ENCODE measurements around the gene SCT.
A peak's percentile ranks its signal among the peaks of the same experiment; 100 is the strongest.

SCT gene

GRCh38 chr11:643849-644738 is 17.1 kb upstream of the SCT start:
- no peak for DNase-seq (ENCODE audit: low spot score)

GRCh38 chr11:643366-643765 is 16.4 kb upstream of the SCT start:
- DNase-seq (ENCODE audit: low spot score): no peak

DNA sequence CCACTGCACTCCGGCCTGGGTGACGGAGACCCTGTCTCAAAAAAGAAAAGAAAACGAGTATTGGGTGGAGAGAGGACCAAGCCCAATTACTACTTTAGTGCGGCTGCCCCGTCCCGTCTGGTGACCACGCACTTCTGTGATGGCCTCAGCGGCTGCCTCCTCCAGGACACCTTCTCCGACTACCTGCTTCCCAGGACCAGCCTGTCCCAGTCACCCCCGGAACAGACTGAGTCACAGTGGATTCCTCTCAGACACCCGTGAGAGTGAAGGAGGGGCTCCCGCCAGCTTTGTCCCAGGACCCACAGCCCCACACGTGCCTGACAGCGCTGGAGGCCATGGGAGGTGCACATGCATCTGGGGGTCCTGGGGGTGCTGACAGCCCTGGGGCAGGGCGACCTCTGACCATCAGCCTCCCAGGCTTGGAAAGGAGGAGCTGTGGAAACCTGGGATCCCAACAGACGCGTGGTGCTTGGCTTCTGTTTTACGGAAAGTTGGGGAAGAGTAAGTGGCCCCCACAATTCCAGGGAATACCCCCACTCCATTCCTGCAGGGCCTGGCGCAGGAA is 14.9 kb upstream of the SCT start:
- DNase-seq (ENCODE audit: low spot score): no peak

- no peak for DNase-seq (ENCODE audit: low spot score)
These were observed 13.2 kb upstream of the SCT start for GRCh38 chr11:640021-640706.

- DNase-seq (ENCODE audit: low spot score): no peak
These were observed 12.5 kb upstream of the SCT start for GRCh38 chr11:639332-639955.

DNA sequence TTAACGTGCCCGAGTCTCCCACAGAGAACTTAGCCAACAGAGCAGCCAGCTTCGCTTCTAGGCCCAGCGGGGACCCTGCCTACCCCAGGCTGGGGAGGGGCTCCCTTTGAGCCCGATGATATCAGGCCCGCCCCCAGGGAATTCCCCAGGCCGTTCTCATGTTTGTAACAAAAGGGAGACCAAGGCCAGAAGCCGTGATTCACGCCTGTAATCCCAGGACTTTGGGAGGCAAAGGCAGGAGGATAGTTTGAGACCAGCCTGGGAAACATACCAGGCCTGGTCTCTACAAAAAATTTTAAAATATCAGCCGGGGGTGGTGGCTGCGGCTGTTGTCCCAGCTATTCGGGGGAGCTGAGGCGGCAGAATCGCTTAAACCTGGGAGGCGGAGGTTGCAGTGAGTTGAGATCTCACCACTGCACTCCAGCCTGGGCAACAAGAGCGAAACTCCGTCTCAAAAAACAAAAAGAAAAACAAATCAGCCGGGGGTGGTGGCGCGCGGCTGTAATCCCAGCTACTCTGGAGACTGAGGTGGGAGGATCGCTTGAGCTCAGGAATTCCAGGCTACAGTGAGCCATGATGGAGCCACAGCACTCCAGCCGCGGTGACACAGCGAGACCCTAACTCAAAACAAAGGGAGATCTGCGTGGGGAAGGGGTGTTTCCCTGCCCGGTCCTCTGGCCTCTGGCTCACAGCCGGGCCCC is 11.8 kb upstream of the SCT start:
- no peak for DNase-seq (ENCODE audit: low spot score)

GRCh38 chr11:637593-638521 is 10.9 kb upstream of the SCT start:
- no peak for DNase-seq (ENCODE audit: low spot score)

DNA sequence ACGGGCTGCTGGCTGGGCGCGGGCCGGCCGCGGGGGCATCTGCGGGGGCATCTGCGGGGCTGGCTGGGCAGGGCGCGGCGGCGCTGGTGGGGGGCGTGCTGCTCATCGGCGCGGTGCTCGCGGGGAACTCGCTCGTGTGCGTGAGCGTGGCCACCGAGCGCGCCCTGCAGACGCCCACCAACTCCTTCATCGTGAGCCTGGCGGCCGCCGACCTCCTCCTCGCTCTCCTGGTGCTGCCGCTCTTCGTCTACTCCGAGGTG is 10.3 kb upstream of the SCT start:
- DNase-seq (ENCODE audit: low spot score): no peak

- no peak for DNase-seq (ENCODE audit: low spot score)
These were observed 9.7 kb upstream of the SCT start, which contains the start of gene DRD4 for GRCh38 chr11:636511-637332. Gene DRD4 (plus strand): TSS chr11:637269. CDS start chr11:637305, 36 bp downstream.

DNA sequence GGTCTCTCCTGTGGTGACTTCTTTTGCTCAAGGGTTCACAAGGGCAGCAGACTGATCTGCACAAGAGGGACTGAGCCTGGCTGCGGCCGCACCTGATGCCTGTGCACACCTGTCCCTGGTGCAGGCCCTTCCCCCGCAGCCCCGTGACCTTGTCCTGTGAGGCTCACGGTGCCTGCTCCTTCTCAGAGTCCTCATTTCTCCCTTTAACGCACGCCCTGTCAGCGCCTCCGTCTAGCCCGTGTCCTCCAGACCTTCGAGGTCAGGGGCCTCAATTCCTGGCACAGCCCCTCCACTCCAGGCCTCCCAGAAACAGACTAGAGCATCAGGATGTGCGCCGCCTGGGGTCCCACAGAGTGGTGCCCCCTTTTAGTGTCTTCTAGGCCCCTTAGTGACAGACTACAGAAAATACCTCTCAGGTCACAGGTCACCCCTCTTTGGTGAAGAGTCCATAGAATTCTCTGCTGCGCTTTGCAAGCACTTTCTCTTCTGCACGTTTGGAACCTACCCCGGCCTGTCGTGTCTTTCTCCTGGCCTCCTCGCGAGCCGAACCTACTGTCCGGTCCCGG is 9.0 kb upstream of the SCT start:
- DNase-seq (ENCODE audit: low spot score): no peak

- no peak for DNase-seq (ENCODE audit: low spot score)
These were observed 3.9 kb upstream of the SCT start for GRCh38 chr11:630871-631270.

- DNase-seq (ENCODE audit: low spot score): peak; percentile 55
These were observed 2.2 kb upstream of the SCT start for GRCh38 chr11:629237-629583.

GRCh38 chr11:628056-628455 is 1.1 kb upstream of the SCT start:
- no peak for DNase-seq (ENCODE audit: low spot score)

DNA sequence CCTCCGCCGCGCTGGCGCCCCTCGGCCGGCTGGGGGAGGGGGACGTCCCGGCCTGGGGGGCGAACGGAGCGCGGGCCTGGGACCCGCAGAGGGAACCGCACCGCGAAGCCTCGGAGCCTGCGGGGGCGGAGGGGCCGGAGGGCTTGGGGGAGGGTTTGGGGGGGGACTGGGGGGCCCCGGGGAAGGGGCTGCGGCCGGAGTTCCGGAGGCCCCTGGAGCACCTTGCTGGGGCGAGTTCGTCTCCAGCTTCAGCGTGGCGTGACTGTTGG is 261 bp upstream of the SCT start:
- no peak for DNase-seq (ENCODE audit: low spot score)

- DNase-seq (ENCODE audit: low spot score): no peak
These were observed 1.2 kb downstream of the SCT start for GRCh38 chr11:625636-626268.

GRCh38 chr11:624705-625635 is 2.0 kb downstream of the SCT start, which contains the start of gene CDHR5:
Gene CDHR5 (minus strand): TSS chr11:624955. CDS start chr11:624902, 53 bp downstream.
- DNase-seq (ENCODE audit: low spot score): no peak

DNA sequence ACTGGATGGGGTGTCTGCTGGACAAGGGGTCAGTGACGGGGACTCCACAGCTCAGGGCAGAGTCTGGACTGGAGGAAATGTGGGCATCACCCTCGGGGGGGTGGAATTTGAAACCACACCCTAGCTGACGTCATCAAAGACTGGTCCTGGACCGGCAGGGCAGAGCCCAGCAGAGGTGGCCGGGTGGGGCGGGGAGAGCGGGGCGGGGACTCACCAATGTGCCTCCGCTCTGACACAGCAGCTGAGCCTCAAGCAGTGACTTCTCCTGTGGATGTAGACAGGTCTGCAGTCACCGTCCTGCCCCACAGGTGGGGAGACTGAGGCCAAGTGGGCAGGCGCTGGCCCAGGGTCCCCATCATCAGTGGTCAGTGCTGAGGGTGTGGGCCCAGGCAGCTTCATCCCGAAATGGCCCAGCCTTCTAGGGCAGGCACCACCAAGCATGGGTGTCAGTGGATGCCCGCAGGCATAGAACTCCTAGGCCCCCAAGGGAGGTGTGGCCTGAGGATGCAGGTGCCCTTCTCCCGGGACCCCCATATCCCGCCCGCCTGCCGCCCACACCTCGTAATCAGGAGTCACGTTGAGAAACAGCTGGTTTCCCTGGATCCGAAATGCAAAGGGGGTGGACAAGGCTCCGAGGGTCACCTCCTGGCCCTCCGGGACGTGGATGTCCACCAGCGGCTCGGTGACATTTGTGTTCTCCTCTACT is 2.8 kb downstream of the SCT start:
- no peak for DNase-seq (ENCODE audit: low spot score)

DNA sequence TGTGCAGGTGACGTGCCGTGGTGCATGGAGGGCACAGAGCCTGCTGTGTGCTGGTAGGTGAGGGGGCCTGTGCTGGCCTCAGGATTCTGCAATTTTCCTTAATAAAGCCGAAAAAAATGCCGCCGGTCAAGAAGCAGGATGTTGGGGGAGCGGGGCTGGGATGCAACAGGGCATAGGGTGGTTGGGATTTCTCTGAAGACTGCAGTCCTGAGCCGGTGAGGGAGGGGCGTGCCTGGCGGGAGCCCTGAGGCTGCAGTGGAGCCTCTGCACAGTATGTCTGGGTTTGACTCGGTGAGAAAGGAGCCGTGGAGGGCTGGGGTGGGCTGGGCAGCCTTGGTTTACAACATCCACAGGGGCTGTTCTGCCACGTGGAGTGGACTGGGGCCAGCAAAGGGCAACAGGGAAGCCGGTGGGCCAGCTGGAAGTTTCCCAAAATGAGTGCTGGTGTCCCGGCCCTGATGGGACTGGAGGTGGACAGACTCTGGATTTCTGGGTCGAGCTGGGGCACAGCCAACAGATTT is 3.6 kb downstream of the SCT start:
- DNase-seq (ENCODE audit: low spot score): no peak
